Aorta (tissue), 5 donors: ENCODE measurements around the gene MYO15B. TPM values are rescaled to one million over a fixed set of nuclear protein-coding genes. Genes with fewer than 3 reads are reported as not detected.
"Not testable (repeated sequence)": the region's sequence is repeated elsewhere in the genome, so short reads cannot be mapped to it uniquely, and the experiment has no call there.

Experiments
- ATAC-seq: fragments of 200-7000 bp; cut with Tn5 transposase; one replicate; pipeline ENCODE4 v1.9.1; 2022; ENCODE audit warnings: moderate library complexity; ENCODE audit not compliant: low FRiP score
- DNase-seq, 2 donors: peaks; one replicate each; pipeline ENCODE4 v3.0.0-alpha.2; 2020
- H3K27ac ChIP-seq, 2 donors: one replicate each; pipeline ENCODE4 v1.5.1; 2013; ENCODE audit warnings: low read length in 2 of 2, mild to moderate bottlenecking in 2 of 2, moderate library complexity in 2 of 2, control low read depth in 1 of 2, inconsistent platforms in 1 of 2, low read depth in 1 of 2
- H3K27me3 ChIP-seq, 2 donors: one replicate each; pipeline ENCODE4 v1.6.1; 2013; ENCODE audit warnings: control low read depth in 1 of 2, low read length in 1 of 2, mild to moderate bottlenecking in 1 of 2, moderate library complexity in 1 of 2; ENCODE audit not compliant: insufficient read depth in 2 of 2, control insufficient read depth in 1 of 2
- H3K36me3 ChIP-seq, 2 donors: one replicate each; pipeline ENCODE4 v1.6.1; 2013; ENCODE audit warnings: control low read depth in 1 of 2, low read length in 1 of 2, mild to moderate bottlenecking in 1 of 2; ENCODE audit not compliant: insufficient read depth in 2 of 2, control insufficient read depth in 1 of 2
- H3K4me1 ChIP-seq, 2 donors: one replicate each; pipeline ENCODE4 v1.6.1; 2013; ENCODE audit warnings: low read length in 2 of 2, control low read depth in 1 of 2, mild to moderate bottlenecking in 1 of 2, moderate library complexity in 1 of 2; ENCODE audit not compliant: insufficient read depth in 2 of 2, control insufficient read depth in 1 of 2
- H3K4me3 ChIP-seq, 2 donors: one replicate each; pipeline ENCODE4 v1.5.1; 2013; ENCODE audit warnings: low read length in 2 of 2, control low read depth in 1 of 2, mild to moderate bottlenecking in 1 of 2
- H3K9me3 ChIP-seq: one replicate; pipeline ENCODE4 v1.6.1; 2013; ENCODE audit warnings: mild to moderate bottlenecking, low read length; ENCODE audit not compliant: control insufficient read depth
- WGBS, 2 donors: extraction: QIAGEN DNeasy Blood & Tissue Kit; methylation state at CpG; one replicate each; pipeline ENCODE4 v1.1.7; 2013; 5-methylcytosine and 5-hydroxymethylcytosine counted together
- intact Hi-C, 2 donors: fragments of 100-400 bp; cut with DNase I; formaldehyde crosslinking; loops; one replicate each; pipeline versions ENCODE4 v1.14.2 to v1.15.0; 2022
- polyA plus RNA-seq, 2 donors: library from polyadenylated mRNA; stranded (reverse); fragments of 200-250 nt; gene quantifications; one replicate each; pipeline ENCODE4 v1.2.3, GENCODE V29; 2013
- total RNA-seq, 2 donors: library from RNA; stranded (reverse); fragmentation: NEBNext Ultra II Directional; extraction: Animal tissue kit (Norgen Biotek cat#: 25700); gene quantifications; one replicate each; pipeline ENCODE4 v1.2.1, GENCODE V29; 2021
- donor health status: healthy with polysubstance abuse.
- donor health status: Bipolar disorder and iron deficiency.
- donor health status: DM: no; HTN: no; CAD: no.
- donor health status: DM: no; HTN: no; CAD: no.
- donor health status: DM: yes; HTN: yes; CAD: no.

The MYO15B gene
- total and polyA plus RNA-seq, 4 donors = 113 to 279 (median 138) TPM

- H3K36me3 ChIP-seq = no peaks in the 10 kb centered on the region
- H3K27me3 ChIP-seq = no peaks in the 10 kb centered on the region
- H3K9me3 ChIP-seq = no peaks in the 10 kb centered on the region
- H3K27ac ChIP-seq = no peak overlapping the region
- no peak for DNase-seq
- H3K4me1 ChIP-seq = no peaks in the 10 kb centered on the region
- 80 to 82% methylated on average over 13 of the region's 13 CpGs for WGBS, 2 donors
- no peak overlapping the region for H3K4me3 ChIP-seq
- ATAC-seq = no peak
- intact Hi-C loops = no loop called here
Observed at GRCh38 chr17:75637143-75637538, 49.5 kb downstream of the MYO15B start.

DNA sequence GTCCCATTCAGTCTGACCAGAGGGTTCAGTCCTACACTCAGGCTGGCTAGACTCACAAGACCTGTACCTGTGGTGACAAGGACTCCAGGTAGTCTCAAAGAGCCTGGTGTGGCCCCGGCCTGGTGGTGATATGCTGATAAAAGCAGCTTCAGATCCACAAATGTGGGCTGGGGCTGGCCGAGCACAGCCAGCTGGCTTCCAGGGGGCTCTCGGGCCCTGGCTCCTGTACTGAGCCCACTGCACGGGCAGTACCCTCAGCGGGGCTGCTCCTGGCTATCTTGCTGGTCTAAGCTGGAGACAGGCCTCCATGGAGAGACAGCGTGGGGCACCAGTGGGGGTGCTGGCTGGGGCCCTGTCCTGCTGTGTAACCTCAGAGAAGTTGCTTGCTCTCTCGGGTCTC is 50.0 kb downstream of the MYO15B start:
- H3K9me3 ChIP-seq = no peaks in the 10 kb centered on the region
- ATAC-seq (no peak), DNase-seq (no peak)
- no peaks in the 10 kb centered on the region for H3K27me3 ChIP-seq
- H3K27ac ChIP-seq = no peak overlapping the region
- no peaks in the 10 kb centered on the region for H3K4me1 ChIP-seq
- intact Hi-C loops = no loop called here
- 93 to 94% methylated on average over 7 of the region's 7 CpGs for WGBS, 2 donors
- H3K4me3 ChIP-seq = no peak overlapping the region
- H3K36me3 ChIP-seq = no peaks in the 10 kb centered on the region

- ATAC-seq, H3K4me3 ChIP-seq, H3K27me3 ChIP-seq, H3K9me3 ChIP-seq, intact Hi-C loops, H3K27ac ChIP-seq, H3K4me1 ChIP-seq, DNase-seq, H3K36me3 ChIP-seq: not testable (repeated sequence)
- WGBS, 2 donors = 92 to 96% methylated on average over 12 of the region's 12 CpGs
Observed at GRCh38 chr17:75638039-75638438, 50.4 kb downstream of the MYO15B start.

DNA sequence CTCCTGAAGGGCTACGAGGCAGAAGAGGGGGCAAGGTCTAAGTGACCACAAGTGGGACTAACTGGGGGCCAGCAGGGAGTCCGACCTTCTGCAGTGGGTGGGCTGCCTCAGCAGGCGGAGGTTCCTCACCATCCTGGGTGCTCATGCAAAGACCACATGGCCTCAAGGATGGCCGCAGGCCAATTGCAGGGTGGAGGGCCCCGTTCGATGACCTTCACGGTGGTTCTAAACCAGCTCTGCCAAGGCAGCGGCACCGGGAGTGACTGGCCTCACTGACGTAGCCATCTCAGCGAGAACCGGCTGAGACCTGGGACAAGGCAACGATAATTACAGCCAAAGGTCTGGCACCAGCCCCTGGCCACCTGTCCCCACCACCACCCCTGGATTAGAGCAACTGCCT is 51.3 kb downstream of the MYO15B start:
- WGBS, 2 donors = 93 to 94% methylated on average over 13 of the region's 13 CpGs

DNA sequence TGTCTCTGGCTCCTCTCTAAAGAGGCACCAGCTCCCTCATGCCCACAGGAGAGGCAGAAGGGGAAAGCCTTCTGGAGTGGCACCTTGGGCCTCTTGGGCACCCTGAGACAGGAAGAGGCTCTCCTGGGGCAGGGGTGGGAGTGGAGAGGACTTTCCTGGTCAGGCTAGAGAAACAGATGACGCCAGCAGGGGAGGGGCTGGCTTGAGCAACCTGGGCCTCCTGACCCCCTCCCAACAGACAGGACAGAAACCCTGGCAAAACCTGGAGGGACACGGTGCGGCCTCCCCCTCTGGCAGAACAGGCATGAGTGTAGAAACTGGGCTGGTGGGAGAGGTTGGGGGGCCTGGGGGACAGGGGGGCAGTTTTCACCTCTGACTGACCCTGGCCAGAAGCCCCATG is 51.7 kb downstream of the MYO15B start:
- no peaks in the 10 kb centered on the region for H3K4me1 ChIP-seq
- intact Hi-C loops = no loop called here
- no peak overlapping the region for H3K4me3 ChIP-seq
- ATAC-seq = no peak
- no peak overlapping the region for H3K27ac ChIP-seq
- no peaks in the 10 kb centered on the region for H3K27me3 ChIP-seq
- 92 to 95% methylated on average over 3 of the region's 3 CpGs for WGBS, 2 donors
- H3K9me3 ChIP-seq = no peaks in the 10 kb centered on the region
- no peaks in the 10 kb centered on the region for H3K36me3 ChIP-seq
- no peak for DNase-seq

More for the DNA sequence above, 51.3 kb downstream of the MYO15B start:
- Histone ChIP-seq H3K9me3 (no peaks in the 10 kb centered on the region), H3K4me1 (no peaks in the 10 kb centered on the region), H3K27me3 (no peaks in the 10 kb centered on the region), H3K36me3 (no peaks in the 10 kb centered on the region), H3K27ac (no peak overlapping the region), H3K4me3 (no peak overlapping the region)
- intact Hi-C loops = no loop called here
- DNase-seq (no peak), ATAC-seq (no peak)

DNA sequence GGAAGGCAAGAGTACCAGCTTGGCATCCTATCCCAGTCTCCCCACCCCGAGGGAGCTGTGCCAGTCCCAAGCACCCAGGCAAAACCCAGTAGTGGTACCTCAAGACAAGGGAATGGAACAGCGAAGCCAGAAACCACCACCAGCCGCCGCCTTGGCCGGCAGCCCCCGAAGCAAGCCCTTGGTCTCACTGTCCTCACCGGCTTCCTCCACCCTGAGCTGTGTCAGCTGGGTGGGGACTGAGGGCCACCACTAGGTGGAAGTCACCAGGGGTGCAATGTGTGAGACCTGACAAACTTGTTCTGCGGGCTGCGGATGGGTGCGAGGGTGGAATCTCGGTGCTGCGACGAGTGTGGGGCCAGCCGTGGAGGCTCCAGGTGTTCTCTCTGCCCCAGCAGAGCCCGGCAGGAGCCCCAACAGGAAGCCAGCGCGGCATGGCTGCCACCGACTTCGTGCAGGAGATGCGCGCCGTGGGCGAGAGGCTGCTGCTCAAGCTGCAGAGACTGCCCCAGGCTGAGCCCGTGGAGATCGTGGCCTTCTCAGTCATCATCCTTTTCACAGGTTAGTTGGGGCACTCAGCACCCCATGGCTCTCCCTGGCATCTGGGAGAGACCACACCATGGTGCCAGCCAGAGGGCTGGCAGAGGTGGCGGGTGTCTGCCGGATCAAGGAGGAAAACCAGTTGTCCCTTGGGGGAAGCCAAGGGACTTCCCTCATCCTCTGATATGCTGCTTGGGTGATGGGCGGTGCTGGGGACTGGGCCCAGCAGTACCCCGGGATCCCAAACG is 52.4 kb downstream of the MYO15B start:
- ATAC-seq = no peak
- DNase-seq = no peak
- intact Hi-C loops = no loop called here
- Histone ChIP-seq H3K4me3 (no peak overlapping the region), H3K27me3 (no peaks in the 10 kb centered on the region), H3K27ac (no peak overlapping the region), H3K9me3 (no peaks in the 10 kb centered on the region), H3K4me1 (no peaks in the 10 kb centered on the region), H3K36me3 (no peaks in the 10 kb centered on the region)
- WGBS, 2 donors = 90 to 92% methylated on average over 30 of the region's 30 CpGs

DNA sequence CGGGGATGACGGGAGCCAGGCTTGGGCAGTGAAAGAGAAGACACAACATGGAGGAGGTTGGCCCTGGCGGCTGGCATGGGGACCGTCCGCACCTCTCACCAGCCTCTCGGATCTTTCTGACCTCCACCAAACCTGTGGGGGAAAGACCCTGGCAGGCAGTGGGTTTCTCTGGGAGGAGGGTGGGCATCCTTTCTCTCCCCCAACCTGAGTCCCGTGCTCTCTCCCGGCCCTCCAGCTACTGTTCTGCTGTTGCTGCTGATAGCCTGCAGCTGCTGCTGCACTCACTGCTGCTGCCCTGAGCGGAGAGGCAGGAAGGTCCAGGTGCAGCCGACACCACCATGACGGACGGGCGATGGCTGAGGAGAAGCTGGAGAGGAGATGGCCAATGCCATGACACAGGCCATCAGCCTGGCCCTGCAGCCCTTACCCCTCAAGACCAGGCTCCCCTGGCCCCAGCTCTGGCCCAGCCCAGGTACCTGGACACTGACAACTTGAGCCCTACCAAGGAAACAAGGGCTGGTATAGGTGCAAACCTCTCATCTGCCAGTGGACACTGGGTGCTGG is 53.0 kb downstream of the MYO15B start:
- no peak for ATAC-seq
- Histone ChIP-seq H3K27me3 (no peaks in the 10 kb centered on the region), H3K36me3 (no peaks in the 10 kb centered on the region), H3K4me1 (no peaks in the 10 kb centered on the region), H3K27ac (no peak overlapping the region), H3K4me3 (no peak overlapping the region), H3K9me3 (no peaks in the 10 kb centered on the region)
- peak in 1 of 2 donors; percentile 53 for DNase-seq
- intact Hi-C loops = no loop called here
- 94% methylated on average over 13 of the region's 13 CpGs for WGBS, 2 donors

DNA sequence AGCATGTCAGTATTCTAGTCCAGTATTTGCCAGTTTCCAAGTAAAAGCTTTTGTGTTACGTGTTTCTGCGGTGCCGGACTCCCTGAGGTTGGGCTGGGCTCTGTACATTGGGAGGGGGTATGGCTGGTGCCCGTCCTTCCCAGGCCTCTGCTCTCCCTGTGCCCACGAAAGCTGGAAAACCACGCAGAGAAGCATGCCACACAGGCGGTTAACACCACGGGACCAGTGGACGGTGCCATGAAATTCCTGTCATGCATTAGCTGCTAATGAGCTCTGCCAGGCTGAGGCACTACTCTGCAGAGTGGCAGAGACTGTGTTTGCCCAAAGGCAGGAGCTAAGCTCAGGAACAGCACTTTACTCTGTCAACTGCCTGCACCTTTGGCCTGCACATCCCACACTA is 53.7 kb downstream of the MYO15B start:
- DNase-seq = peak in 1 of 2 donors; percentile 57
- H3K9me3 ChIP-seq = no peaks in the 10 kb centered on the region
- no peaks in the 10 kb centered on the region for H3K4me1 ChIP-seq
- 80 to 85% methylated on average over 9 of the region's 9 CpGs for WGBS, 2 donors
- H3K27me3 ChIP-seq = no peaks in the 10 kb centered on the region
- no peaks in the 10 kb centered on the region for H3K36me3 ChIP-seq
- H3K4me3 ChIP-seq = no peak overlapping the region
- no peak overlapping the region for H3K27ac ChIP-seq
- intact Hi-C loops = no loop called here
- no peak for ATAC-seq

DNA sequence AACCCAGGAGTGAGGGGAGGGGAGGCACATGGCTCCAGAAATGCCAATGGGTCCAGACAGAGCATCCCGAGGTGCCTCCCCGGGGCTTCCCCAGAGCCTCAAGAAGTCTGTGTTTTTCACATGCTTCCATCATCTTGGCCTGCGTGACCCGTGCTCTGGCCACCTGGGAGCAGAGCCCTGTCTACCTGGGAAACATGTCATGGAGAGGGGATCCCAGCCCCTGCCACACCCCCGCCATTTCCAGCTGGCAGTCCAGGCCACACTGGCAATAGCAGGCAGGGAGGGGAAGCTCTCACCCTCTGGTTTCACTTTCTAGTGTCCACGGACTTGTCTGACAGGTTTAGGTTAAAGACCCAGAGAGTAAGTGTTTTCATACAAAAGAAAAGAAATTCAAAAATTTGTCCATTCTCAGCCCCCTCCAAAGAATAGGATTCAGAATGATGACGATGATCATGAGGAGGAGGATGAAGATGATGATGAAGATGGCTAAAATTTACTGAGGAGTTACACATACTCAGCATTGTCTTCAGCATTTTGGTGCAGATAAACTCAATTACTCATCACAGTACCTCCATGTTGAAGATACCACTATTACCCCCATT is 54.7 kb downstream of the MYO15B start:
- DNase-seq (peak in 1 of 2 donors; percentile 65), ATAC-seq (no peak)
- Histone ChIP-seq H3K27ac (no peak overlapping the region), H3K4me3 (no peak overlapping the region), H3K9me3 (no peaks in the 10 kb centered on the region), H3K36me3 (no peaks in the 10 kb centered on the region), H3K27me3 (no peaks in the 10 kb centered on the region), H3K4me1 (no peaks in the 10 kb centered on the region)
- intact Hi-C loops = no loop called here
- WGBS, 2 donors = 90% methylated on average over 7 of the region's 7 CpGs
